ENCODE measurements around the gene APOL6.

Gene APOL6

DNA sequence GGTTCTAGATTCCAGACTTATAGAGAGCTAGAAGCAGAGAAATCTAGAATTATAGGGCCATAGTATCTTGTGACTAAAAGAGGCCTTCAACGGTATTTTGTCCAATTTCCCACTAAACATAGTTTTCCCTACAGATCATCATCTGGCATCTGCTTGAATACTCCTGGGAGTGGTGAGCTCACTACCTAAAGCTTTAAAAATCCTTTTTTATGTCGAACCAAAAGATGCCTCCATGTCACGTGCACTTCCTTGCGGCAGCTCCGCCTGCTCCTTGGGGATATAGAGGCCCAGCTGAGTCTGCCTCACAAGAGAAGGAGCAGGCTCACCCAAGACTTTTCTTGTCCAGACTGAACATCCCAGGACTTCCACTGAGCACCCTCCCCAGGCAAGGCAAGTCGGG is 26.8 kb upstream of the APOL6 start:
- Histone ChIP-seq H3K36me3 (ENCODE audit: control insufficient read depth in 2 of 2, insufficient read depth in 1 of 2, low read length in 2 of 2) (no peaks in the 10 kb centered on the region), H3K27ac (ENCODE audit: extremely low read depth, low read depth, low read length) (no peak overlapping the region), H3K9me3 (ENCODE audit: control insufficient read depth, insufficient read depth, low read depth, low read length) (no peaks in the 10 kb centered on the region), H3K4me1 (ENCODE audit: control insufficient read depth, insufficient read depth, low read length) (no peaks in the 10 kb centered on the region), H3K4me3 (ENCODE audit: low read depth, low read length) (no peak overlapping the region)
- TF ChIP-seq MYNN (tag by site-specific recombination; IDR thresholded peaks at IDR 0.05; ENCODE audit: borderline replicate concordance) = no peak
- no peak for TF ChIP-seq ZNF707 (tag by site-specific recombination; IDR thresholded peaks at IDR 0.05)
- no peak for TF ChIP-seq ZNF558 (tag by site-specific recombination; IDR thresholded peaks at IDR 0.05)
- TF ChIP-seq ZNF530 (tag by site-specific recombination; IDR thresholded peaks at IDR 0.05; ENCODE audit: low read depth) = no peak
- no peak for TF ChIP-seq ZNF394 (tag by site-specific recombination; IDR thresholded peaks at IDR 0.05; ENCODE audit: borderline replicate concordance)
- no peak for TF ChIP-seq ZNF76 (tag by site-specific recombination; IDR thresholded peaks at IDR 0.05; ENCODE audit: borderline replicate concordance, low read depth)
- TF ChIP-seq ZNF843 (tag by site-specific recombination; IDR thresholded peaks at IDR 0.05) = no peak
- TF ChIP-seq, protein P1, sequence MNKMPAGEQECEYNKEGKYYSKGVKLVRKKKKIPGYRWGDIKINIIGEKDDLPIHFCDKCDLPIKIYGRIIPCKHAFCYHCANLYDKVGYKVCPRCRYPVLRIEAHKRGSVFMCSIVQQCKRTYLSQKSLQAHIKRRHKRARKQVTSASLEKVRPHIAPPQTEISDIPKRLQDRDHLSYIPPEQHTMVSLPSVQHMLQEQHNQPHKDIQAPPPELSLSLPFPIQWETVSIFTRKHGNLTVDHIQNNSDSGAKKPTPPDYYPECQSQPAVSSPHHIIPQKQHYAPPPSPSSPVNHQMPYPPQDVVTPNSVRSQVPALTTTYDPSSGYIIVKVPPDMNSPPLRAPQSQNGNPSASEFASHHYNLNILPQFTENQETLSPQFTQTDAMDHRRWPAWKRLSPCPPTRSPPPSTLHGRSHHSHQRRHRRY (tag by site-specific recombination; IDR thresholded peaks at IDR 0.05) = no peak
- TF ChIP-seq, protein P2, sequence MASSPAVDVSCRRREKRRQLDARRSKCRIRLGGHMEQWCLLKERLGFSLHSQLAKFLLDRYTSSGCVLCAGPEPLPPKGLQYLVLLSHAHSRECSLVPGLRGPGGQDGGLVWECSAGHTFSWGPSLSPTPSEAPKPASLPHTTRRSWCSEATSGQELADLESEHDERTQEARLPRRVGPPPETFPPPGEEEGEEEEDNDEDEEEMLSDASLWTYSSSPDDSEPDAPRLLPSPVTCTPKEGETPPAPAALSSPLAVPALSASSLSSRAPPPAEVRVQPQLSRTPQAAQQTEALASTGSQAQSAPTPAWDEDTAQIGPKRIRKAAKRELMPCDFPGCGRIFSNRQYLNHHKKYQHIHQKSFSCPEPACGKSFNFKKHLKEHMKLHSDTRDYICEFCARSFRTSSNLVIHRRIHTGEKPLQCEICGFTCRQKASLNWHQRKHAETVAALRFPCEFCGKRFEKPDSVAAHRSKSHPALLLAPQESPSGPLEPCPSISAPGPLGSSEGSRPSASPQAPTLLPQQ (tag by site-specific recombination; IDR thresholded peaks at IDR 0.05) = no peak
- TF ChIP-seq ZNF629 (tag by site-specific recombination; IDR thresholded peaks at IDR 0.05) = no peak
- TF ChIP-seq ZNF623 (tag by site-specific recombination; IDR thresholded peaks at IDR 0.05) = no peak
- TF ChIP-seq WT1 (tag by site-specific recombination; IDR thresholded peaks at IDR 0.05) = no peak
- TF ChIP-seq, protein P3, sequence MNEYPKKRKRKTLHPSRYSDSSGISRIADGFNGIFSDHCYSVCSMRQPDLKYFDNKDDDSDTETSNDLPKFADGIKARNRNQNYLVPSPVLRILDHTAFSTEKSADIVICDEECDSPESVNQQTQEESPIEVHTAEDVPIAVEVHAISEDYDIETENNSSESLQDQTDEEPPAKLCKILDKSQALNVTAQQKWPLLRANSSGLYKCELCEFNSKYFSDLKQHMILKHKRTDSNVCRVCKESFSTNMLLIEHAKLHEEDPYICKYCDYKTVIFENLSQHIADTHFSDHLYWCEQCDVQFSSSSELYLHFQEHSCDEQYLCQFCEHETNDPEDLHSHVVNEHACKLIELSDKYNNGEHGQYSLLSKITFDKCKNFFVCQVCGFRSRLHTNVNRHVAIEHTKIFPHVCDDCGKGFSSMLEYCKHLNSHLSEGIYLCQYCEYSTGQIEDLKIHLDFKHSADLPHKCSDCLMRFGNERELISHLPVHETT (tag by site-specific recombination; IDR thresholded peaks at IDR 0.05) = no peak
- TF ChIP-seq, protein P4, sequence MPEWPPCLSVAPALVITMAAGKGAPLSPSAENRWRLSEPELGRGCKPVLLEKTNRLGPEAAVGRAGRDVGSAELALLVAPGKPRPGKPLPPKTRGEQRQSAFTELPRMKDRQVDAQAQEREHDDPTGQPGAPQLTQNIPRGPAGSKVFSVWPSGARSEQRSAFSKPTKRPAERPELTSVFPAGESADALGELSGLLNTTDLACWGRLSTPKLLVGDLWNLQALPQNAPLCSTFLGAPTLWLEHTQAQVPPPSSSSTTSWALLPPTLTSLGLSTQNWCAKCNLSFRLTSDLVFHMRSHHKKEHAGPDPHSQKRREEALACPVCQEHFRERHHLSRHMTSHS (tag by site-specific recombination; IDR thresholded peaks at IDR 0.05) = no peak
- no peak for TF ChIP-seq ZNF501 (tag by site-specific recombination; IDR thresholded peaks at IDR 0.05)
- TF ChIP-seq, protein P5, sequence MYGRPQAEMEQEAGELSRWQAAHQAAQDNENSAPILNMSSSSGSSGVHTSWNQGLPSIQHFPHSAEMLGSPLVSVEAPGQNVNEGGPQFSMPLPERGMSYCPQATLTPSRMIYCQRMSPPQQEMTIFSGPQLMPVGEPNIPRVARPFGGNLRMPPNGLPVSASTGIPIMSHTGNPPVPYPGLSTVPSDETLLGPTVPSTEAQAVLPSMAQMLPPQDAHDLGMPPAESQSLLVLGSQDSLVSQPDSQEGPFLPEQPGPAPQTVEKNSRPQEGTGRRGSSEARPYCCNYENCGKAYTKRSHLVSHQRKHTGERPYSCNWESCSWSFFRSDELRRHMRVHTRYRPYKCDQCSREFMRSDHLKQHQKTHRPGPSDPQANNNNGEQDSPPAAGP (tag by site-specific recombination; IDR thresholded peaks at IDR 0.05) = no peak
- TF ChIP-seq, protein P6, sequence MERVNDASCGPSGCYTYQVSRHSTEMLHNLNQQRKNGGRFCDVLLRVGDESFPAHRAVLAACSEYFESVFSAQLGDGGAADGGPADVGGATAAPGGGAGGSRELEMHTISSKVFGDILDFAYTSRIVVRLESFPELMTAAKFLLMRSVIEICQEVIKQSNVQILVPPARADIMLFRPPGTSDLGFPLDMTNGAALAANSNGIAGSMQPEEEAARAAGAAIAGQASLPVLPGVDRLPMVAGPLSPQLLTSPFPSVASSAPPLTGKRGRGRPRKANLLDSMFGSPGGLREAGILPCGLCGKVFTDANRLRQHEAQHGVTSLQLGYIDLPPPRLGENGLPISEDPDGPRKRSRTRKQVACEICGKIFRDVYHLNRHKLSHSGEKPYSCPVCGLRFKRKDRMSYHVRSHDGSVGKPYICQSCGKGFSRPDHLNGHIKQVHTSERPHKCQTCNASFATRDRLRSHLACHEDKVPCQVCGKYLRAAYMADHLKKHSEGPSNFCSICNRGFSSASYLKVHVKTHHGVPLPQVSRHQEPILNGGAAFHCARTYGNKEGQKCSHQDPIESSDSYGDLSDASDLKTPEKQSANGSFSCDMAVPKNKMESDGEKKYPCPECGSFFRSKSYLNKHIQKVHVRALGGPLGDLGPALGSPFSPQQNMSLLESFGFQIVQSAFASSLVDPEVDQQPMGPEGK (tag by site-specific recombination; IDR thresholded peaks at IDR 0.05) = no peak
- TF ChIP-seq ZBTB20 (tag by site-specific recombination; IDR thresholded peaks at IDR 0.05) = no peak
- no peak for TF ChIP-seq ZNF747 (tag by site-specific recombination; IDR thresholded peaks at IDR 0.05)
- ChIA-PET CTCF (interaction anchor here (0.5 to 4.4 kb wide), 19 partner anchors 9 to 1235 kb away, joined by 3 to 25 read pairs (median 4); no protein-coding TSS in a partner anchor), POLR2A (interaction anchor here (0.6 to 1.3 kb wide), 2 partner anchors 10 to 457 kb away, joined by 3 read pairs; no protein-coding TSS in a partner anchor)
